ENCODE measurements around the gene TMEM237.

Gene TMEM237

DNA sequence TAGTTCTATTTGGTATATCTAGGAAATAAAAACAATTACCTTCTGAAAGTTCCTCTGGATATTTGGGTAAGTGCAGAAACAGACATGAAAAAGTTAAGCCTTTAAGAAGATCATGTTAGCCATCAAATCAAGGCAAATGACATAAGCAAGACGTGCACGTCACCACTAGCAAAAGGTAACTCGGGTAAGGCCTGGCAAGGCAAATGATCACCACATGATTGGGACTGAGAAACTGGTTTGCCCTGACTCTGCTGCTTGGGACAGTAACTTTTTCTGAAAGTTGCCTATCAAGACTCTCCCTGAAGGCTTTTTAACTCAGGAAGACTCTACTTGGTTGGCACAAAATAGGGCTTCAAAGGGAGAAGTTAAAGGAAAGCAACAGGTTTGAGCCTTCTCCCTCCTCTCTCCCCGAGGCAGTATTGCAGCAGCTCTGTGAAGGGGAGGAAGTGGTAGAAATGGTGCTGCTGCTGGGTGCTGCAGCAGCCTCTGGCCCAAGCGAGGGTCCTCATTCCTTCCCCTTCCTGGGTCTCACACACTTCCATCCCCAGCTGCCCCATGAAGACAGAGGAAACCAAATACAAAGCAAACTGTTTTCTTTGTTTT is 17.1 kb upstream of the TMEM237 start:
- TF ChIP-seq JUND (IDR thresholded peaks at IDR 0.05; ENCODE audit: low read depth) = no peak
- peak in 1 of 2 experiments; percentile 30 for DNase-seq (ENCODE audit: low read depth in 1 of 2, low spot score in 1 of 2)
- in situ Hi-C loops (cut with HindIII; ENCODE audit: low pct_unique_long_range_greater_than_20kb, low sequenced_read_pairs) = no loop called here

- TF ChIP-seq JUND (IDR thresholded peaks at IDR 0.05; ENCODE audit: low read depth) = no peak
- DNase-seq (ENCODE audit: low read depth in 1 of 2, low spot score in 1 of 2) = no peak
Observed at GRCh38 chr2:201656740-201657139, 13.4 kb upstream of the TMEM237 start.

DNA sequence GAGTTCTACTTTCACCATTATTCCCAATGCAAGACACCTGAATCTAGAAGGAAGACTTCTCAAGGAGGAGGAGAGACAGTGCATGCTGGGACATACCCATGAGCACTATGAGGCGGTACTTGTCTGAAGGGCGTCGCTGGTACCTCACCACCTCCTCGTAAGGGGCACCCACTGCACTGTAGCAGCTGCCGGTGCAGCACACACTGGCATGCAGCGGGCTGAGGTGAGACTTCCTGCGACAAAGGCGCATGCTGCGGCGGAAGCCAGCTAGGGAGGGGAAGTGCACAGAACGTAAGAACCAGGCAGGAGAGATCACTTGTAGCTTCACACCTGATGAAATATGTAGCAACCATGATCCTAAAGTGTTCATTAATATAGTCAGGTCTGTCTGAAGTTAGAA is 12.8 kb upstream of the TMEM237 start:
- no peak for DNase-seq (ENCODE audit: low read depth in 1 of 2, low spot score in 1 of 2)
- in situ Hi-C loops (cut with HindIII; ENCODE audit: low pct_unique_long_range_greater_than_20kb, low sequenced_read_pairs) = no loop called here
- TF ChIP-seq JUND (IDR thresholded peaks at IDR 0.05; ENCODE audit: low read depth) = no peak

More at GRCh38 chr2:201656740-201657139, 13.4 kb upstream of the TMEM237 start:
- in situ Hi-C loops (cut with HindIII; ENCODE audit: low pct_unique_long_range_greater_than_20kb, low sequenced_read_pairs) = no loop called here

DNA sequence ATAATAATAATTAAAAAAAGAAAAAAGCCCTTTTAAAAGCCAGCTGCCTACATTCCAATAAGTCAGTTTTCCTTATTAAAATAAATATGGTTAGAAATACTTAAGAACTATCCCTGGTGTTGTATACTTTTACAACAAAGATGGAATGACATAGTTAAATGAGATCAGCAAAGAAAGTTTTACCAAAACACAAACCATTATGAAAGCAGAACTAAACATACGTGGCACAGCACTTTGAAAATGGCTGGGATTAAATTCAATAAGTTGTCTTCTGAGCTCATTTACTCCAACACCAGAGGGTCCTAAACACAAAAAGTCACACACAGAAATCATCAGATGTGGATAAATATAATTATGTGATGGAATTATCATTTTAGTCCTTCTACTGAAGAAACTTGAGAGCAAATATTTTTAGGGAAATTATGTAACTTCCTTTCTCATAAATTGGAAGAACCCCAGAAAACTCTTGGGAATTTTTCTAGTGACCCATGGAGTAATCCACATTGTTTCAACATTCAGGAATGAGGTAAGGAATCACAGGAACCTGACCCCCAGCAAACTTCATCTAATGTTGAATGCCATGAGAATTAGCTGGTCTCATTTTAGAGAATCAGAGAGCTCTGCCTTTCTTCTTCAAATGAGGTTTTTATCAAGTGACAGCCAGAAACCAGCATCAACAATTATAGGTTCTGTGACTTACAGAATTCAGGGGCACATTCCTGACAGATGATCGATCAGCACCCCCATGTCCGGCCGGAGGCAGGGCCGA is 11.5 kb upstream of the TMEM237 start:
- in situ Hi-C loops (cut with HindIII; ENCODE audit: low pct_unique_long_range_greater_than_20kb, low sequenced_read_pairs) = no loop called here
- no peak for DNase-seq (ENCODE audit: low read depth in 1 of 2, low spot score in 1 of 2)
- no peak for TF ChIP-seq JUND (IDR thresholded peaks at IDR 0.05; ENCODE audit: low read depth)

DNA sequence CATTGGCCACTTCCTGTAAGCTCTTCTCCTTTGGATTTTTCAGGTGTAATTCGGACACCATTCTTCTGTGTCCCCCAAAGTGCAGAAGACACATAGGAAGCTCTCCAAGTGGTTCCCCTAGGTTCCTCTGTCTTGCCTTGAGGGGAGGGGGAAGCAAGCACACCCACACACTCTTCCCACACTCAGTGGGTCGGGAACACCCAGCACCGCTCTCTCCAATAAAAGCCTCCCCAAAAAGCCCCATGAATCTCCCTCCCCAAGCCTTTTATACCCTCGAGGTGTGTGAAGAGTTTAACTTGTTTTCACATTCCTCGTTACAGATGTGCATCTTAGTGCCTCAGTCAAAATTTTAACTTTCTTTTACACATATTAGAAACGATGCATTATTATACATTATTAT is 9.9 kb upstream of the TMEM237 start:
- no peak for TF ChIP-seq JUND (IDR thresholded peaks at IDR 0.05; ENCODE audit: low read depth)
- in situ Hi-C loops (cut with HindIII; ENCODE audit: low pct_unique_long_range_greater_than_20kb, low sequenced_read_pairs) = no loop called here
- no peak for DNase-seq (ENCODE audit: low read depth in 1 of 2, low spot score in 1 of 2)

DNA sequence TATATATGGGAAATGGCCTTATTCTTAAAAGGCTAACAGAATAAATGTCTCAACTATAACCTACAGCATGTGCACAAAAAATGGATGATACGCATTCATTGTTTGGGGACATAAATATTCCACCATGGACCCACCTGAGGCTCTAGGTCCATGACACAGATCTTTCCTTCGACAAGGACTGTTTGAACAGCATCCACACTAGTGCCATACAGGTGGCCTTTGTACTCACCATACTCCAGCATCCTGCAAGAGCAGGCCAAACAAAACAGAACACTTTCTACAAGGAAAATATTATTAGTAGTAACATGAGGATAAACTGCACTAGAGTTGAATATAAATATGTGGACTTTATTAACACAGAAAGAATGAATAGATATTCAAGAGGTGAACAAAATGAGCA is 6.1 kb upstream of the TMEM237 start:
- in situ Hi-C loops (cut with HindIII; ENCODE audit: low pct_unique_long_range_greater_than_20kb, low sequenced_read_pairs) = no loop called here
- no peak for TF ChIP-seq JUND (IDR thresholded peaks at IDR 0.05; ENCODE audit: low read depth)
- DNase-seq (ENCODE audit: low read depth in 1 of 2, low spot score in 1 of 2) = no peak

GRCh38 chr2:201647431-201647830 is 4.1 kb upstream of the TMEM237 start:
- TF ChIP-seq JUND (IDR thresholded peaks at IDR 0.05; ENCODE audit: low read depth) = no peak
- in situ Hi-C loops (cut with HindIII; ENCODE audit: low pct_unique_long_range_greater_than_20kb, low sequenced_read_pairs) = no loop called here
- no peak for DNase-seq (ENCODE audit: low read depth in 1 of 2, low spot score in 1 of 2)

DNA sequence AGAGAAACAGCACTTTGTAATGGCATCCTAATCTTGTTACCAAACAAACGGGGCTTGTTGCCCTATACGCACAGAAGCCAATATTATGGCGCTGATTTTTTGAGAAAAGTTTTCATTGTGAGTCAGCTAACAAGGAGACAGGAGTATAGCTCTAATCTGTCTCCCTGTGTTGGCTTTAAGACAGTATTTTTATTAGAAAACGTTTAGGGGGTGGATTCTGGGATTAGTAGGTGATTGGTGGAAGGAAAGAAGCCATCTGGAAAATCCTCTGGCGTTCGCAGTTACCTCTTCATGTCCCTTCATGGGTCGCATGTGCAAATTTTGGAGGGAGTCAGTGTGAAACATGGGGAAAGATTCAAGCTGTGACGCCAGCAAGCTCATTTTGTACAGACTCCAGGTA is 698 bp upstream of the TMEM237 start:
- no peak for DNase-seq (ENCODE audit: low read depth in 1 of 2, low spot score in 1 of 2)

GRCh38 chr2:201642579-201643215 is 606 bp downstream of the TMEM237 start:
- in situ Hi-C loops (cut with HindIII; ENCODE audit: low pct_unique_long_range_greater_than_20kb, low sequenced_read_pairs) = no loop called here

More for the DNA sequence above, 698 bp upstream of the TMEM237 start:
- TF ChIP-seq JUND (IDR thresholded peaks at IDR 0.05; ENCODE audit: low read depth) = no peak
- in situ Hi-C loops (cut with HindIII; ENCODE audit: low pct_unique_long_range_greater_than_20kb, low sequenced_read_pairs) = no loop called here

GRCh38 chr2:201642086-201642578 is 1.2 kb downstream of the TMEM237 start:
- DNase-seq (ENCODE audit: low read depth in 1 of 2, low spot score in 1 of 2) = no peak

More at GRCh38 chr2:201642579-201643215, 606 bp downstream of the TMEM237 start:
- TF ChIP-seq JUND (IDR thresholded peaks at IDR 0.05; ENCODE audit: low read depth) = no peak
- DNase-seq (ENCODE audit: low read depth in 1 of 2, low spot score in 1 of 2) = peak; percentile 48 to 87

GRCh38 chr2:201639205-201639604 is 4.1 kb downstream of the TMEM237 start:
- in situ Hi-C loops (cut with HindIII; ENCODE audit: low pct_unique_long_range_greater_than_20kb, low sequenced_read_pairs) = no loop called here
- no peak for TF ChIP-seq JUND (IDR thresholded peaks at IDR 0.05; ENCODE audit: low read depth)
- no peak for DNase-seq (ENCODE audit: low read depth in 1 of 2, low spot score in 1 of 2)

More at GRCh38 chr2:201642086-201642578, 1.2 kb downstream of the TMEM237 start:
- TF ChIP-seq JUND (IDR thresholded peaks at IDR 0.05; ENCODE audit: low read depth) = no peak
- in situ Hi-C loops (cut with HindIII; ENCODE audit: low pct_unique_long_range_greater_than_20kb, low sequenced_read_pairs) = no loop called here

GRCh38 chr2:201638326-201638725 is 5.0 kb downstream of the TMEM237 start:
- in situ Hi-C loops (cut with HindIII; ENCODE audit: low pct_unique_long_range_greater_than_20kb, low sequenced_read_pairs) = no loop called here
- no peak for DNase-seq (ENCODE audit: low read depth in 1 of 2, low spot score in 1 of 2)
- no peak for TF ChIP-seq JUND (IDR thresholded peaks at IDR 0.05; ENCODE audit: low read depth)
